ENCODE results near the gene VPS8.

VPS8 gene

DNA sequence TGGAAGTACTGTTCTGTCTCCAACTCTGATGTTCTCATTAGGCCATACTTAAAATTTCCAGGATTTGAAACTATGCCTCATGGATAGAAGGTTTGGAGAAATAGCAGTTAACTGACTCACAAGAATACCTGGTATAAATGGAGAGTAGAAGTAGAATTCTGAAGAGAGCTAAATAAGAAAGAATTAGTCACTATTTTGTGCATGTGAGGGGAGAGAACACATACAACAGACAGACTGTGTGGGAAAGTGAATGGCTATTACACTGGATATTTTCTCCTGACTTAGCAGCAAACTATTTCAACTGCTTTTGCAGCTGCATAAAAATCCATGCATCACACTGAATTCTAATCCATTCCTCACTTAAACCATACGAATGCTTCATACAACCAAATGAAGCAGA, 269.6 kb downstream of the VPS8 start:
- no peak overlapping the region for H3K4me3 ChIP-seq (ENCODE audit: low read depth, low read length)
- TF ChIP-seq, protein P1, sequence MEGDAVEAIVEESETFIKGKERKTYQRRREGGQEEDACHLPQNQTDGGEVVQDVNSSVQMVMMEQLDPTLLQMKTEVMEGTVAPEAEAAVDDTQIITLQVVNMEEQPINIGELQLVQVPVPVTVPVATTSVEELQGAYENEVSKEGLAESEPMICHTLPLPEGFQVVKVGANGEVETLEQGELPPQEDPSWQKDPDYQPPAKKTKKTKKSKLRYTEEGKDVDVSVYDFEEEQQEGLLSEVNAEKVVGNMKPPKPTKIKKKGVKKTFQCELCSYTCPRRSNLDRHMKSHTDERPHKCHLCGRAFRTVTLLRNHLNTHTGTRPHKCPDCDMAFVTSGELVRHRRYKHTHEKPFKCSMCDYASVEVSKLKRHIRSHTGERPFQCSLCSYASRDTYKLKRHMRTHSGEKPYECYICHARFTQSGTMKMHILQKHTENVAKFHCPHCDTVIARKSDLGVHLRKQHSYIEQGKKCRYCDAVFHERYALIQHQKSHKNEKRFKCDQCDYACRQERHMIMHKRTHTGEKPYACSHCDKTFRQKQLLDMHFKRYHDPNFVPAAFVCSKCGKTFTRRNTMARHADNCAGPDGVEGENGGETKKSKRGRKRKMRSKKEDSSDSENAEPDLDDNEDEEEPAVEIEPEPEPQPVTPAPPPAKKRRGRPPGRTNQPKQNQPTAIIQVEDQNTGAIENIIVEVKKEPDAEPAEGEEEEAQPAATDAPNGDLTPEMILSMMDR (conservative IDR thresholded peaks at IDR 0.05; ENCODE audit: low read depth, low read length) = no peak
- no peak for DNase-seq (ENCODE audit: low read depth)

DNA sequence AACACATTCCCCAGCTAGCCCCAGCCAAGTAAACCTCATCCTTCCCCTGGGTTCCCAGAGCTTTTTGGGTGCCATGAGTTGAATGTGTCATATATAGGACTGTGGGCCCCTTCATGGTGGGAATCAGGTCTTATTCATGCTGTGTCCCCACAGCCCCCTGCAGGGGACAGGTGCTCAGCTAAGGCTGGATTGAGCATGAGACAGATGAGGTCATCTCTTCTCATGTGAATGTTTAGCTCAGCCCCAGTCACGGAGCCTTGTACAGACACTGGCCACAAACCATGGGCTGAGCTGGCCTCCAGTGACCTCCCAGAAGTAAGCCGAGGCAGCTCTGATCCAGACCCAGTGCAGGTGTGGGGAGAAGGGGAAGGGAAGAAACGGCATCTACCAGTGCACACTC, 270.2 kb downstream of the VPS8 start:
- TF ChIP-seq, protein P1 (conservative IDR thresholded peaks at IDR 0.05; ENCODE audit: low read depth, low read length) = no peak
- no peak for DNase-seq (ENCODE audit: low read depth)
- H3K4me3 ChIP-seq (ENCODE audit: low read depth, low read length) = no peak overlapping the region

DNA sequence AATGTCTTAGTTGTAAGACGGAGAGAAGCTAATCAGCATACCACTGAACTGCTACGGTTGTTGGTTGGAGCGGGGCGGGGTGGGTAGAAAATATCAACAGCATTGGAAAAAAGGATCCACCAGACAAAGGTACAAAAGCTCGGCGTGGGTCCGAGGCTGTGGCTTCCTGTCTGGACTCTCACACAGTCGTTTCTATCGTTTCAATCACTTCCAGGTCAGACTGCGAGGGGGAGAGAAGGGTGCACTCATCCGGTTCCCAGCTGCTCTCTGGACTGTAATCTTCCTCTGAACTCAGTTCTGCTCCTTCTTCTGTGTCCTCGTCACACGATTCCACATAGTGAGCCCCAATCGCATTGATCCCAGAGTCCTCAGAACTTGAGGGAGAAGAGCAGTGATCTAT, 270.9 kb downstream of the VPS8 start:
- TF ChIP-seq, protein P1 (conservative IDR thresholded peaks at IDR 0.05; ENCODE audit: low read depth, low read length) = no peak
- DNase-seq (ENCODE audit: low read depth) = no peak
- H3K4me3 ChIP-seq (ENCODE audit: low read depth, low read length) = no peak overlapping the region

DNA sequence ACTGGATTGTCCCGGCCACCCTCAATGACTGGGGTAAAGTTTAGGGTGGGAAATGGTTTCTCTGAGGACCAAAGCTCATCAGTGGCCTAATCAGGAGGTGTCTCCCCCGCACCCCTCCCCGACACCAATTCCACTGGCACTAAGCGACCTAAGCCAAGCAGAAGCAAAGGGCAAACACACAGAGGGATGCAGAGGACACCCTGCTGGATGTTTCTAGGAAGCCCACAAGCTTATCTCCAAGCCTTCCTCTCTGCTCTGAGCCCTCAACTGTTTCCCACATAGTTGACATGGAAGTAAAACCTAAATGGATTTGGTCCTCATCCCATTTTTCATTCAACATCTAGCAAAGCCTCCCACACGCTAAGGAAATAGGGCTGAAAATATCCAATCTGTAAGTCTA, 272.4 kb downstream of the VPS8 start:
- H3K4me3 ChIP-seq (ENCODE audit: low read depth, low read length) = no peak overlapping the region
- DNase-seq (ENCODE audit: low read depth) = no peak
- TF ChIP-seq, protein P1 (conservative IDR thresholded peaks at IDR 0.05; ENCODE audit: low read depth, low read length) = no peak

DNA sequence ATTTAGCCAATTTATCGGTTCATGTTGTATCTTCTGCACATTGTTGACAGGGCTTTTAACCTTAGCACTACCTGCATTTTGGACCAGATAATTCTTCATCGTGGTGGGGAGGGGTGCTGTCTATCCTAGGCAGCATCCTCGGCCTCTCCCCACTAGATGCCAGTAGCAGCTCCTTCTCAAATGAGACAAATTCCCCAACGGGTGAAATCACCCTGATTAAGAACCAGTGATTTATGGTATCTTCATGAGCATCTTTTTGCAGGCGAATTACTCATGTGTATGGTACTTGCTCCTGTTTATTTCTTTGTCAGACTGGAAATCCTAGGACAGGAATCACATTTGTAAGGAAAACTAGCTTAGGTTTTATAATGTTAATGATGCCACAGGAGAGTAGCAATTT, 272.9 kb downstream of the VPS8 start:
- no peak overlapping the region for H3K4me3 ChIP-seq (ENCODE audit: low read depth, low read length)
- DNase-seq (ENCODE audit: low read depth) = peak; percentile 13
- TF ChIP-seq, protein P1 (conservative IDR thresholded peaks at IDR 0.05; ENCODE audit: low read depth, low read length) = peak; percentile 13

DNA sequence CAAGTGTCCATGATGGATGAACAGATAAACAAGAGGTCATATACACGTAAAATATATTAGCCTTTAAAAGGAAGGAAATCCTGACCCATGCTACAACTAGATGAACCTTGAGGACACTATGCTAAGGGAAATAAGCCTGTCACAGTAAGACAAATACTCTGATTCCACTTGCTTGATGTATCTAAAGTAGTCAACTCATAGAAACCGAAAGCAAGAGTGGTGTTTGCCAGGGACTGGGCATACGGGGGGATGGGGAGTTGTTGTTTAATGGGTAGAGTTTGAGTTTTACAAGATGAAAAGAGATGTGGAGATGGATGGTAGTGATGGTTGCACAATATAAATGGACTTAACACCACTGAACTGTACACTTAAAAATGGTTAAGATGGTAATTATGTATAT, 275.5 kb downstream of the VPS8 start:
- no peak overlapping the region for H3K4me3 ChIP-seq (ENCODE audit: low read depth, low read length)
- TF ChIP-seq, protein P1 (conservative IDR thresholded peaks at IDR 0.05; ENCODE audit: low read depth, low read length) = no peak
- DNase-seq (ENCODE audit: low read depth) = no peak

DNA sequence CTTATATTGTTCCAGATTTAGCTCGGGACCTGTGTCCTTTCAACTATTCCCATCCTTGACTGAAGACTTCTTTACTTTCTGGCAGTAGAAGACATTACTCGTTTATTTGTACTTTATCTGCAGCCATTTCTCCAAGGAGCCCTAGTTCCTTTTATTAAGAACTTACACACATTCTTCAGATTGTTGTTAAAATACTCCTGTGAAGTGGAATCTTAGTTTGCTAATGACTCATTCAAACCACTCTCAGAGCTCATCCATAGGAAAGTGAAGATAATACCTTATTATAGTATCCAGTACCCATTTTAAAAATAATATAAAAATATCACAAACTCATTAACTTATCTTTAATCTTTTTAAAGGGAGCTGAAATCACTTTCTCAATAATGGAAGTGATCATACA, 277.4 kb downstream of the VPS8 start:
- H3K4me3 ChIP-seq (ENCODE audit: low read depth, low read length) = no peak overlapping the region
- TF ChIP-seq, protein P1 (conservative IDR thresholded peaks at IDR 0.05; ENCODE audit: low read depth, low read length) = no peak
- peak; percentile 68 for DNase-seq (ENCODE audit: low read depth)

Measured in choroid plexus epithelial cell (primary cell).